Epithelial cell of proximal tubule (primary cell): ENCODE data around the gene AIG1. TPM values are rescaled to one million over a fixed set of nuclear protein-coding genes. Genes with fewer than 3 reads are reported as not detected.

Experiments used
- DNase-seq: peaks from one replicate; pipeline ENCODE4 v3.0.0-alpha.2; 2011; ENCODE audit warnings: low read depth
- H3K4me3 ChIP-seq: 2 replicates; pipeline ENCODE4 v1.5.1; 2011; ENCODE audit warnings: low read depth, mild to moderate bottlenecking, low read length
- total RNA-seq: library from RNA; depleted of rRNA; stranded (reverse); fragments of >200 nt; gene quantifications from 2 replicates; pipeline ENCODE4 v1.2.3, GENCODE V29; 2015
- TF ChIP-seq, protein P1 (sequence below): conservative IDR thresholded peaks from 2 replicates; pipeline ENCODE4 v1.5.1; 2012; ENCODE audit warnings: low read depth, mild to moderate bottlenecking, low read length

AIG1 gene
- total RNA-seq, 1 donor from 2014 or later, result 40.8 TPM

DNA sequence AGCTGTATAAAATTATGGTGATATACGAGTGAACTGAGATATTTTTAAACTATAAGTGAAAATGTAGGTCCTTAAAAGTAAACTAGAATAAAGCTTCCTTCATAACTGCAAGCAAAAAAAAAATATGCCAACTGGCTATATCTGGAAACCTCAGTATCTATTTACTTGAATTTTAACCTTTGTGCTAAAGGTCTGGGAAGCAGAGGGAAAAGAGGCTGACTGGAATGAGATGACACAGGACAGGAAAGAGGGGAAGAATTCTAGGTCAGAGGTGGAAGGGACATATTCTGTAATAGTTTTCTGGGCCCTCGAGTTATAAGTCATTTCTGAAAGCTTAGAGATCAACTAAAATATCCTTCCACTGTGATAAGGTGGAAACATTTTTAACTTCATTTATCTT, 46.8 kb downstream of the AIG1 start:
- no peak for DNase-seq
- no peak overlapping the region for H3K4me3 ChIP-seq
- TF ChIP-seq, protein P1, sequence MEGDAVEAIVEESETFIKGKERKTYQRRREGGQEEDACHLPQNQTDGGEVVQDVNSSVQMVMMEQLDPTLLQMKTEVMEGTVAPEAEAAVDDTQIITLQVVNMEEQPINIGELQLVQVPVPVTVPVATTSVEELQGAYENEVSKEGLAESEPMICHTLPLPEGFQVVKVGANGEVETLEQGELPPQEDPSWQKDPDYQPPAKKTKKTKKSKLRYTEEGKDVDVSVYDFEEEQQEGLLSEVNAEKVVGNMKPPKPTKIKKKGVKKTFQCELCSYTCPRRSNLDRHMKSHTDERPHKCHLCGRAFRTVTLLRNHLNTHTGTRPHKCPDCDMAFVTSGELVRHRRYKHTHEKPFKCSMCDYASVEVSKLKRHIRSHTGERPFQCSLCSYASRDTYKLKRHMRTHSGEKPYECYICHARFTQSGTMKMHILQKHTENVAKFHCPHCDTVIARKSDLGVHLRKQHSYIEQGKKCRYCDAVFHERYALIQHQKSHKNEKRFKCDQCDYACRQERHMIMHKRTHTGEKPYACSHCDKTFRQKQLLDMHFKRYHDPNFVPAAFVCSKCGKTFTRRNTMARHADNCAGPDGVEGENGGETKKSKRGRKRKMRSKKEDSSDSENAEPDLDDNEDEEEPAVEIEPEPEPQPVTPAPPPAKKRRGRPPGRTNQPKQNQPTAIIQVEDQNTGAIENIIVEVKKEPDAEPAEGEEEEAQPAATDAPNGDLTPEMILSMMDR, result no peak

GRCh38 chr6:143107911-143108761, 47.4 kb downstream of the AIG1 start:
- no peak overlapping the region for H3K4me3 ChIP-seq
- TF ChIP-seq, protein P1, result no peak
- no peak for DNase-seq

GRCh38 chr6:143109196-143109595, 48.5 kb downstream of the AIG1 start:
- DNase-seq, result no peak

GRCh38 chr6:143110572-143110971, 49.9 kb downstream of the AIG1 start:
- TF ChIP-seq, protein P1, result no peak
- DNase-seq, result no peak
- no peak overlapping the region for H3K4me3 ChIP-seq

More at GRCh38 chr6:143109196-143109595, 48.5 kb downstream of the AIG1 start:
- H3K4me3 ChIP-seq, result no peak overlapping the region
- TF ChIP-seq, protein P1, result no peak

DNA sequence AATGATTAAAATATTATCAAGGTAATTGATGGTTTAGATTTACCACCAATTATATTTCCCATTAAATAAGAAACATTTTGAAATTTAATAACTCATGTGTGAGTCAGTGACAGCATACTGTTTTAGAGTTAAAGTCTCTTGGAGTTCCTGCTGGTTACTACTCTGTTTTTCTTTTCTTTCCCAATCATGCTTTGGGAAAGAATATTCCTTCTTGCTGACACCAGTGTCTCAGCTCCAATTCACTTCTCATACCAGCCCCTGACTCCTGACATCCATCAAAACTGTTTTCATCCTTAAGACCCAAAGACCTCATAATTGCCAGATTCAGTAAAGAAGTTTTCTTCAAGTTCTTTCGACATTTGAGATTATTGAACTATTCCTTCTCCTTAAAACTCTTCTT, 50.3 kb downstream of the AIG1 start:
- no peak for DNase-seq

GRCh38 chr6:143111443-143111842, 50.8 kb downstream of the AIG1 start:
- TF ChIP-seq, protein P1, result no peak
- no peak overlapping the region for H3K4me3 ChIP-seq
- DNase-seq, result no peak

More for the DNA sequence above, 50.3 kb downstream of the AIG1 start:
- TF ChIP-seq, protein P1, result no peak
- H3K4me3 ChIP-seq, result no peak overlapping the region
